Mesenchymal stem cell (in vitro differentiated cells and primary cell): ENCODE data around the gene HES4.

ENCODE experiments used
- DNase-seq: peaks from one replicate; pipeline ENCODE4 v3.0.0-alpha.2; 2013
- H2AFZ ChIP-seq: one replicate; pipeline ENCODE4 v1.6.1; 2013; ENCODE audit warnings: low read depth, mild to moderate bottlenecking, control low read depth, inconsistent platforms, low read length, moderate library complexity
- H2AK5ac ChIP-seq: 2 replicates; pipeline ENCODE4 v1.6.1; 2013; ENCODE audit warnings: low read length, moderate library complexity, mild to moderate bottlenecking, inconsistent platforms; ENCODE audit not compliant: severe bottlenecking
- H2BK120ac ChIP-seq: one replicate; pipeline ENCODE4 v1.6.1; 2013; ENCODE audit warnings: low read depth, mild to moderate bottlenecking, inconsistent platforms, low read length, moderate library complexity
- H2BK12ac ChIP-seq, 2 experiments: one replicate each; pipeline ENCODE4 v1.6.1; 2013; ENCODE audit warnings: inconsistent platforms in 2 of 2, low read length in 2 of 2, mild to moderate bottlenecking in 2 of 2, moderate library complexity in 2 of 2, control low read depth in 1 of 2
- H2BK15ac ChIP-seq: one replicate; pipeline ENCODE4 v1.6.1; 2013; ENCODE audit warnings: mild to moderate bottlenecking, low read depth, inconsistent platforms; ENCODE audit not compliant: poor library complexity, severe bottlenecking
- H2BK5ac ChIP-seq: 2 replicates; pipeline ENCODE4 v1.6.1; 2013; ENCODE audit warnings: low read depth, mild to moderate bottlenecking, low read length, control low read depth, inconsistent platforms; ENCODE audit not compliant: poor library complexity, severe bottlenecking
- H3K14ac ChIP-seq, 2 experiments: one replicate each; pipeline ENCODE4 v1.6.1; 2013; ENCODE audit warnings: inconsistent platforms in 2 of 2, low read length in 2 of 2, control low read depth in 1 of 2, mild to moderate bottlenecking in 1 of 2, moderate library complexity in 1 of 2
- H3K18ac ChIP-seq, 2 experiments: one replicate each; pipeline ENCODE4 v1.6.1; 2013; ENCODE audit warnings: inconsistent platforms in 2 of 2, low read length in 2 of 2, control low read depth in 1 of 2, low read depth in 1 of 2, mild to moderate bottlenecking in 1 of 2
- H3K23ac ChIP-seq, 2 experiments: one replicate each; pipeline ENCODE4 v1.6.1; 2013; ENCODE audit warnings: inconsistent platforms in 2 of 2, low read length in 2 of 2, mild to moderate bottlenecking in 2 of 2, moderate library complexity in 2 of 2, control low read depth in 1 of 2
- H3K27ac ChIP-seq: 2 replicates; pipeline ENCODE4 v1.5.1; 2013; ENCODE audit warnings: mild to moderate bottlenecking, moderate library complexity, low read length, control low read depth, inconsistent platforms; ENCODE audit not compliant: poor library complexity, severe bottlenecking
- H3K27me3 ChIP-seq, 2 experiments: 2 replicates each; pipeline versions ENCODE4 v1.6.1 to v1.7.0; 2013; ENCODE audit warnings: low read length in 2 of 2, mild to moderate bottlenecking in 2 of 2, moderate library complexity in 2 of 2, control low read depth in 1 of 2, inconsistent platforms in 1 of 2; ENCODE audit not compliant: control insufficient read depth in 1 of 2, insufficient read depth in 1 of 2
- H3K36me3 ChIP-seq, 2 experiments: 2 replicates each; pipeline versions ENCODE4 v1.6.1 to v1.7.0; 2013; ENCODE audit warnings: low read length in 2 of 2, control low read depth in 1 of 2, inconsistent platforms in 1 of 2, low read depth in 1 of 2, mild to moderate bottlenecking in 1 of 2; ENCODE audit not compliant: insufficient read depth in 2 of 2, control insufficient read depth in 1 of 2
- H3K4ac ChIP-seq, 2 experiments: one replicate each; pipeline ENCODE4 v1.6.1; 2013; ENCODE audit warnings: inconsistent platforms in 2 of 2, low read length in 2 of 2, mild to moderate bottlenecking in 2 of 2, moderate library complexity in 2 of 2, control low read depth in 1 of 2, low read depth in 1 of 2
- H3K4me1 ChIP-seq: 2 replicates; pipeline ENCODE4 v1.6.1; 2013; ENCODE audit warnings: low read depth, low read length, control low read depth; ENCODE audit not compliant: control insufficient read depth, insufficient read depth
- H3K4me2 ChIP-seq: 2 replicates; pipeline ENCODE4 v1.6.1; 2013; ENCODE audit warnings: low read length, mild to moderate bottlenecking, inconsistent platforms; ENCODE audit not compliant: poor library complexity, severe bottlenecking
- H3K4me3 ChIP-seq, 2 experiments: 2 replicates each; pipeline versions ENCODE4 v1.5.1 to v1.7.0; 2013; ENCODE audit warnings: low read length in 2 of 2, mild to moderate bottlenecking in 2 of 2, control low read depth in 1 of 2, low read depth in 1 of 2; ENCODE audit not compliant: insufficient read depth in 1 of 2
- H3K79me1 ChIP-seq: replicated peaks from 2 replicates; pipeline ENCODE4 v1.6.1; 2013; ENCODE audit warnings: mild to moderate bottlenecking, control low read depth, low read length, inconsistent platforms; ENCODE audit not compliant: poor library complexity, severe bottlenecking
- H3K9ac ChIP-seq: 2 replicates; pipeline ENCODE4 v1.7.0; 2013; ENCODE audit warnings: mild to moderate bottlenecking, low read length, moderate library complexity
- H3K9me3 ChIP-seq: 2 replicates; pipeline ENCODE4 v1.7.0; 2013; ENCODE audit warnings: mild to moderate bottlenecking, low read length; ENCODE audit not compliant: control insufficient read depth
- H4K8ac ChIP-seq: one replicate; pipeline ENCODE4 v1.6.1; 2013; ENCODE audit warnings: inconsistent platforms, mild to moderate bottlenecking, low read length, moderate library complexity
- H4K91ac ChIP-seq: one replicate; pipeline ENCODE4 v1.6.1; 2013; ENCODE audit warnings: mild to moderate bottlenecking, low read length, inconsistent platforms
- WGBS: methylation state at CpG from one replicate; pipeline ENCODE4 v1.1.7; 2013; ENCODE audit warnings: mixed read lengths; 5-methylcytosine and 5-hydroxymethylcytosine counted together

HES4 gene

DNA sequence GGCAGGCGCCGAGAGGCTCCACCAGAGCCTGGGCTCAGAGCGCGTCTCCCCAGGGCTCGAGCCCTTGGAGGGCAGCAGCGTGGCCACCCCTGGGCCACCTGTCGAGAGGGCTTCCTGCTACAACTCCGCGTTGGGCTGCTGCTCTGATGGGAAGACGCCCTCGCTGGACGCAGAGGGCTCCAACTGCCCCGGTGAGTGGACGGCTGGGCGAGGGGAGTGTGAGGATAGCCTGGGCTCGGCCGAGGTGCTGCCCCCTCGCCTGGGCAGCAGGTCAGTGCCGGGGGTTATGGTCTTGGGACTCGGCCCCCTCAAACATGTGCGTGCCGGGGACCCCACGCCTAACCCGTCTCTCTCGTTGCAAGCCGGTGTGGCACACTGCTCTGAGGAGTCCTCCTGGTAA lies 46.9 kb upstream of the HES4 start:
- no peak overlapping the region for H2BK15ac ChIP-seq
- H3K14ac ChIP-seq = no peak overlapping the region
- no peak overlapping the region for H2BK12ac ChIP-seq
- H2BK5ac ChIP-seq = no peak overlapping the region
- H3K23ac ChIP-seq = no peak overlapping the region
- H3K4me2 ChIP-seq = no peak overlapping the region
- H2AFZ ChIP-seq = no peak overlapping the region
- H2BK120ac ChIP-seq = no peak overlapping the region
- no peaks in the 10 kb centered on the region for H3K27me3 ChIP-seq
- no peak overlapping the region for H4K91ac ChIP-seq
- no peak overlapping the region for H4K8ac ChIP-seq
- no peak for DNase-seq
- H3K9me3 ChIP-seq = no peaks in the 10 kb centered on the region
- H3K4me3 ChIP-seq = no peak overlapping the region
- no peak overlapping the region for H3K4ac ChIP-seq
- H3K79me1 ChIP-seq = peaks cover 38% of the 10 kb centered on the region
- H2AK5ac ChIP-seq = no peak overlapping the region
- no peak overlapping the region for H3K18ac ChIP-seq
- H3K9ac ChIP-seq = no peak overlapping the region
- 97% methylated on average over 26 of the region's 26 CpGs for WGBS
- no peak overlapping the region for H3K27ac ChIP-seq
- H3K36me3 ChIP-seq = peaks cover 0 to 100% of the 10 kb centered on the region in 2 experiments
- peaks cover 7% of the 10 kb centered on the region for H3K4me1 ChIP-seq

DNA sequence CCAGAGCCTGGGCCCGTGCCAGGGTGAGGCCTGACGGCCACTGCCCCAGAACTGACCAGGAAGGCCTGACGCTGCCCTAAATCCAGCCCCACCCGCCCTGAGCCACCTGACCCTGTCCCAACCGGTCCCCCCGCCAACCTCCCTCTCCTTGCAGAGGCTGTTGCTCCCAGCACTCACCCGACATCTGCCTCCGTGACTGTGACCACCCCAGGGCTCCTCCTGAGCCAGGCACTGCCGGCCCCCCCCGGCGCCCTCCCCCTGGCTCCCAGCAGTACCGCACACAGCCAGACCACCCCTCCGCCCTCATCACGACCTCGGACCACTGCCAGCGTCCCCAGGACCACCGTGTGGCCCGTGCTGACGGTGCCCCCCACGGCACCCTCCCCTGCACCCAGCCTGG lies 46.3 kb upstream of the HES4 start:
- Histone ChIP-seq H3K4ac (no peak overlapping the region), H3K9me3 (no peaks in the 10 kb centered on the region), H3K27ac (no peak overlapping the region), H4K91ac (no peak overlapping the region), H2BK120ac (no peak overlapping the region), H3K18ac (no peak overlapping the region), H3K4me3 (no peak overlapping the region), H3K4me2 (no peak overlapping the region), H3K9ac (no peak overlapping the region), H3K14ac (no peak overlapping the region), H2AK5ac (no peak overlapping the region), H3K36me3 (peaks cover 0 to 100% of the 10 kb centered on the region in 2 experiments), H2AFZ (no peak overlapping the region), H3K79me1 (peaks cover 38% of the 10 kb centered on the region), H2BK5ac (no peak overlapping the region), H2BK15ac (no peak overlapping the region), H3K23ac (no peak overlapping the region), H3K27me3 (no peaks in the 10 kb centered on the region), H4K8ac (no peak overlapping the region), H3K4me1 (peaks cover 9% of the 10 kb centered on the region), H2BK12ac (no peak overlapping the region)
- DNase-seq = no peak
- WGBS = over 99% methylated on average over 20 of the region's 20 CpGs

DNA sequence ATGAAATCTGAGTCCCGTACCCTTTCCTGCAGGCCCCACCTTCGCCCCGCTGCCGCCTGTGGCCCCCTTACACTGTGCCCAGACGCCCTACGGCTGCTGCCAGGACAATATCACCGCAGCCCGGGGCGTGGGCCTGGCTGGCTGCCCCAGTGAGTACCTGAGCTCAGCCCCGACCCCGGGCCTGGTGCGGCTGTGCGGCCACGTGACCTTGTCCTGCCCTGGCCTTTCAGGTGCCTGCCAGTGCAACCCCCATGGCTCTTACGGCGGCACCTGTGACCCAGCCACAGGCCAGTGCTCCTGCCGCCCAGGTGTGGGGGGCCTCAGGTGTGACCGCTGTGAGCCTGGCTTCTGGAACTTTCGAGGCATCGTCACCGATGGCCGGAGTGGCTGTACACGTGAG lies 45.2 kb upstream of the HES4 start:
- no peak for DNase-seq
- WGBS = 97% methylated on average over 22 of the region's 23 CpGs
- no peak overlapping the region for H3K4ac ChIP-seq
- peaks cover 0 to 2% of the 10 kb centered on the region in 2 experiments for H3K27me3 ChIP-seq
- no peak overlapping the region for H4K8ac ChIP-seq
- no peak overlapping the region for H2BK5ac ChIP-seq
- H2BK15ac ChIP-seq = no peak overlapping the region
- no peak overlapping the region for H3K14ac ChIP-seq
- no peak overlapping the region for H2BK120ac ChIP-seq
- H3K9ac ChIP-seq = no peak overlapping the region
- no peak overlapping the region for H3K27ac ChIP-seq
- H3K18ac ChIP-seq = no peak overlapping the region
- no peak overlapping the region for H2AFZ ChIP-seq
- H3K4me3 ChIP-seq = no peak overlapping the region
- H3K4me2 ChIP-seq = no peak overlapping the region
- peaks cover 39% of the 10 kb centered on the region for H3K79me1 ChIP-seq
- no peak overlapping the region for H2BK12ac ChIP-seq
- H3K9me3 ChIP-seq = no peaks in the 10 kb centered on the region
- H4K91ac ChIP-seq = no peak overlapping the region
- peaks cover 17% of the 10 kb centered on the region for H3K4me1 ChIP-seq
- H2AK5ac ChIP-seq = no peak overlapping the region
- no peak overlapping the region for H3K23ac ChIP-seq
- peaks cover 0 to 95% of the 10 kb centered on the region in 2 experiments for H3K36me3 ChIP-seq

DNA sequence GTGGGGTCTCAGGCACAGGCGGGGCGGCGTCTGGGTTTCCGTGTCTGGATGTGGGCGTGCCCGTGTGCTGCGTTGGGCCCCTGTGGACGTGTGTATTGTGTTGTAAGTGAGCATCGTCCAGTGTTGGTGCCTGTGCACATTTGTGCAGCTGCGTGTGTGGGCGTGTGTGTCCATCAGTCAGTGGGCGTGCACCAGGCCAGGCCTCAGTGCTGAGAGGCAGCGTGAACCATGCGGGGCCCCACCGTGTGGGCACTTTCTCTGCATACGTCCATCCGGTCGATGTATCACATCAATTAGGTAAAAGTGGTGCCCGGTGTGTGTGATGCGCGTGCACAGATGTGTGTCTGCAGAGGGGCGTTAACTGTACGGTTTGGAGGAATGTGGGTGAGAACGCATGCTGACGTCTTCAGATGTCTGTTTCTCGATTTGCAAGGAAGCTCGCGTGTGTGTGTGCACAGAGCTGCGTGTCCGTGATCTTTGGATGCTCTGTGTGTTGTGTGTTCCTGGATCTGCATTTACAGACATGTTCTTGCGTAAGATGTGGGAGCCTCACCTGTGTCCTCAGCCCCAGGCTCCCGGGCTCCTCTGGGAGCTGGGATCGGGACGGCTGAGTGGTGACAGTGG lies 44.7 kb upstream of the HES4 start:
- H3K4me1 ChIP-seq = peaks cover 22% of the 10 kb centered on the region
- DNase-seq = no peak
- no peak overlapping the region for H3K4me3 ChIP-seq
- H2AFZ ChIP-seq = no peak overlapping the region
- peaks cover 0 to 8% of the 10 kb centered on the region in 2 experiments for H3K27me3 ChIP-seq
- WGBS = 95% methylated on average over 34 of the region's 34 CpGs
- no peak overlapping the region for H2AK5ac ChIP-seq
- H3K9me3 ChIP-seq = no peaks in the 10 kb centered on the region
- H2BK12ac ChIP-seq = no peak overlapping the region
- H2BK120ac ChIP-seq = no peak overlapping the region
- no peak overlapping the region for H3K4me2 ChIP-seq
- H3K27ac ChIP-seq = no peak overlapping the region
- H3K79me1 ChIP-seq = peaks cover 43% of the 10 kb centered on the region
- no peak overlapping the region for H3K23ac ChIP-seq
- H4K91ac ChIP-seq = no peak overlapping the region
- H3K18ac ChIP-seq = no peak overlapping the region
- no peak overlapping the region for H2BK15ac ChIP-seq
- no peak overlapping the region for H3K14ac ChIP-seq
- H2BK5ac ChIP-seq = no peak overlapping the region
- no peak overlapping the region for H3K4ac ChIP-seq
- peaks cover 0 to 91% of the 10 kb centered on the region in 2 experiments for H3K36me3 ChIP-seq
- no peak overlapping the region for H3K9ac ChIP-seq
- H4K8ac ChIP-seq = no peak overlapping the region
